ENCODE data around the gene POU2F3. TPM values are rescaled to one million over a fixed set of nuclear protein-coding genes. Genes with fewer than 3 reads are reported as not detected.

The POU2F3 gene
- total and polyA plus RNA-seq, 2 experiments from 2014 or later, result 0.15 to 0.40 TPM

DNA sequence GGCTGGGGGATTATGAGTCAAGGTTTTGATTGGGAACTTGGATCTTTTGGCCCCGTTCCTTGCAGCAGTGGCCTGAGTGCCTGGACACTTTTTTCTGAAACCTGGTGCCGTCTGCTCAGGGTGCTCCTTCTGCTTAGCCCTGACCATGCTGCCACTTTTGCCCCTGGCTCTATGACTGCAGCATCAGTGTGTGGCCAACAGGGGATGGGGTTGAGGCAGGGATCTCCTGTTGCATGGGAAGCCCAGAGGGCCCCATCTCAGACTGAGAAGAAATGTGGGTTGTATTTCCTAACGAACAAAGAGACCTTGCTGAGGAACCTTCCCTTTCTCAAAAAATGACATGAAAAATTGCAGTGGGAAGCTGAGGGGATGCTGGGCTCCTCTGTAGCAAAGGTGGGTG lies 18.7 kb downstream of the POU2F3 start:
- Histone ChIP-seq H3K4me3 (no peak overlapping the region), H3K9me3 (ENCODE audit: low read depth) (no peaks in the 10 kb centered on the region), H3K4me1 (ENCODE audit: low read depth) (peaks cover 7% of the 10 kb centered on the region), H3K36me3 (no peaks in the 10 kb centered on the region), H3K27me3 (peaks cover 38% of the 10 kb centered on the region), H3K27ac (no peak overlapping the region)
- DNase-seq (ENCODE audit: low read depth in 1 of 2, low spot score in 1 of 2), result no peak
- TF ChIP-seq, protein P1, sequence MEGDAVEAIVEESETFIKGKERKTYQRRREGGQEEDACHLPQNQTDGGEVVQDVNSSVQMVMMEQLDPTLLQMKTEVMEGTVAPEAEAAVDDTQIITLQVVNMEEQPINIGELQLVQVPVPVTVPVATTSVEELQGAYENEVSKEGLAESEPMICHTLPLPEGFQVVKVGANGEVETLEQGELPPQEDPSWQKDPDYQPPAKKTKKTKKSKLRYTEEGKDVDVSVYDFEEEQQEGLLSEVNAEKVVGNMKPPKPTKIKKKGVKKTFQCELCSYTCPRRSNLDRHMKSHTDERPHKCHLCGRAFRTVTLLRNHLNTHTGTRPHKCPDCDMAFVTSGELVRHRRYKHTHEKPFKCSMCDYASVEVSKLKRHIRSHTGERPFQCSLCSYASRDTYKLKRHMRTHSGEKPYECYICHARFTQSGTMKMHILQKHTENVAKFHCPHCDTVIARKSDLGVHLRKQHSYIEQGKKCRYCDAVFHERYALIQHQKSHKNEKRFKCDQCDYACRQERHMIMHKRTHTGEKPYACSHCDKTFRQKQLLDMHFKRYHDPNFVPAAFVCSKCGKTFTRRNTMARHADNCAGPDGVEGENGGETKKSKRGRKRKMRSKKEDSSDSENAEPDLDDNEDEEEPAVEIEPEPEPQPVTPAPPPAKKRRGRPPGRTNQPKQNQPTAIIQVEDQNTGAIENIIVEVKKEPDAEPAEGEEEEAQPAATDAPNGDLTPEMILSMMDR (IDR thresholded peaks at IDR 0.05; ENCODE audit: low read depth, low read length), result no peak

DNA sequence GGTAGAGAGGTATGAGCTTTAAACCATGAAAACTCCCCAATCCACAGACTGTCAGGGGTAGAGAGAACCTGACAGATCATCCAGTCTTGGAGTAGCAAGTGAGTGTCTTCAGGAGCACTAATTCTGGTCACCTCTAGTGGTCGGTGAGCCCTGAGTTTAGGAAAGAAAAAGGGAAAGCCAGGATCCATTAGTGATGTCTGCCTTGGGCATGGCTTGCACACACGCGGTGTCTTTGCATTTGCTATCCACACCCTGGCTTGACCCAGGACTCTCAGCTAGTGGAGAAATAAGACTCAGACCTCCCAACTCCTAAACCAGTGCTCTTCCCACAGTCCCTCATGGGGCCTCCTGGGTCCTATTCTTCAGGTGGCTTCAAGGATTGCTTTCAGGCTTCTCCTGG lies 19.3 kb downstream of the POU2F3 start:
- no peak for DNase-seq (ENCODE audit: low read depth in 1 of 2, low spot score in 1 of 2)
- peaks cover 32% of the 10 kb centered on the region for H3K27me3 ChIP-seq
- TF ChIP-seq, protein P1 (IDR thresholded peaks at IDR 0.05; ENCODE audit: low read depth, low read length), result no peak

DNA sequence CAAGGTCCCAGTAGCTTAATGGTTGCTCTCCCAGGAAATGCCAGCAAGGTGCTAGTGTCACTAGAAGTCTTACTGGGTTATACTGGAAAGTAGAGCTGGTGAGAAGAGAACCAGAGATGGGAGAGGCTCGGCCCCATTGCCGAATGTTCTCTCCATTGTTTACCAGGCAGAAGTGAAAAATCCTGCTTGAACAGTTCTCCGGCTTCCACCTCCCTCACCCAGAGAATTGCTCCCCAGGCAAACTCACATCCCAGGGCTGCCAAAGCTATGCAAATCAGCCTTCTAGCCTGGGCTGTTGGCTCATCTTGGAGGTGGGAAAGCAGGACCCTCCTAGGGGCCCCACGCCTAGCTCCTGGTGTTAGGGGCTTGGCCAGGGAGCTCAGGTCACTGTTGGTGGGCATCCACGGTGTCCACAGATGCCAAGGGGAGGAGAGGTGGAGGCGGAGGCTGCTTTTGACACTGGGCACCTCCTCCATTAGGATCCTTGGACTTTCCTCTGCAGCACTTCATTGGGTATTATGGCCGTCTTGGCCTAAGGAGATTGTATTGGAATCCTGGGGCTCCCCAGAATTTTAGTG lies 20.1 kb downstream of the POU2F3 start:
- Histone ChIP-seq H3K36me3 (no peaks in the 10 kb centered on the region), H3K4me1 (ENCODE audit: low read depth) (peaks cover 6% of the 10 kb centered on the region), H3K4me3 (no peak overlapping the region), H3K9me3 (ENCODE audit: low read depth) (no peaks in the 10 kb centered on the region), H3K27ac (no peak overlapping the region), H3K27me3 (peaks cover 29% of the 10 kb centered on the region)
- DNase-seq (ENCODE audit: low read depth in 1 of 2, low spot score in 1 of 2), result no peak
- TF ChIP-seq, protein P1 (IDR thresholded peaks at IDR 0.05; ENCODE audit: low read depth, low read length), result no peak

More for the DNA sequence above, 19.3 kb downstream of the POU2F3 start:
- Histone ChIP-seq H3K27ac (no peak overlapping the region), H3K4me3 (no peak overlapping the region), H3K36me3 (no peaks in the 10 kb centered on the region), H3K9me3 (ENCODE audit: low read depth) (no peaks in the 10 kb centered on the region), H3K4me1 (ENCODE audit: low read depth) (peaks cover 7% of the 10 kb centered on the region)

DNA sequence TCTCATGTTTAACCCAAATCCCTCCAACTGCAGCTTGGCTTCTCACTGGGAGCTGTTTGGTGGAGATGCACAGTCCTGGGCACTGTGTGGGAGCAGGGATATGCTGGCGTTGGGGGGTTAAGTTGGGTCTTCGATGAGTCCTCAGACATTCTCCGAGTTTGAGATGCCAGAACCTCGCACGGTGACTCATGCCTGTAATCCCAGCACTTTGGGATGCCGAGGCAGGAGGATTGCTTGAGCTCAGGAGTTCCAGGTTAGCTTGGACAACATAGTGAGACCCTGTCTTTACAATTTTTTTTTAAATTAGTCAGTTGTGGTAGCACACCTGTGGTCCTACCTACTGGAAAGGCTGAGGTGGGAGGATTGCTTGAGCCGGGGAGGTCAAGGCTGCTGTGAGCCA lies 20.7 kb downstream of the POU2F3 start:
- no peaks in the 10 kb centered on the region for H3K9me3 ChIP-seq (ENCODE audit: low read depth)
- H3K36me3 ChIP-seq, result no peaks in the 10 kb centered on the region
- DNase-seq (ENCODE audit: low read depth in 1 of 2, low spot score in 1 of 2), result no peak
- peaks cover 29% of the 10 kb centered on the region for H3K27me3 ChIP-seq
- H3K4me1 ChIP-seq (ENCODE audit: low read depth), result peaks cover under 1% of the 10 kb centered on the region
- no peak overlapping the region for H3K4me3 ChIP-seq
- TF ChIP-seq, protein P1 (IDR thresholded peaks at IDR 0.05; ENCODE audit: low read depth, low read length), result no peak
- no peak overlapping the region for H3K27ac ChIP-seq

GRCh38 chr11:120261321-120261720 lies 21.4 kb downstream of the POU2F3 start:
- Histone ChIP-seq H3K27me3 (peaks cover 28% of the 10 kb centered on the region), H3K9me3 (ENCODE audit: low read depth) (no peaks in the 10 kb centered on the region), H3K36me3 (no peaks in the 10 kb centered on the region), H3K4me1 (ENCODE audit: low read depth) (no peaks in the 10 kb centered on the region), H3K4me3 (no peak overlapping the region), H3K27ac (no peak overlapping the region)
- no peak for DNase-seq (ENCODE audit: low read depth in 1 of 2, low spot score in 1 of 2)
- TF ChIP-seq, protein P1 (IDR thresholded peaks at IDR 0.05; ENCODE audit: low read depth, low read length), result no peak
